ENCODE data around the gene C5orf47.

The C5orf47 gene

GRCh38 chr5:174045470-174046025, 56.6 kb downstream of the C5orf47 start, which contains the start of gene NSG2:
Gene NSG2 (plus strand): TSS chr5:174045706. CDS start chr5:174046756, 1,050 bp downstream.
- DNase-seq: peak; percentile 70

DNA sequence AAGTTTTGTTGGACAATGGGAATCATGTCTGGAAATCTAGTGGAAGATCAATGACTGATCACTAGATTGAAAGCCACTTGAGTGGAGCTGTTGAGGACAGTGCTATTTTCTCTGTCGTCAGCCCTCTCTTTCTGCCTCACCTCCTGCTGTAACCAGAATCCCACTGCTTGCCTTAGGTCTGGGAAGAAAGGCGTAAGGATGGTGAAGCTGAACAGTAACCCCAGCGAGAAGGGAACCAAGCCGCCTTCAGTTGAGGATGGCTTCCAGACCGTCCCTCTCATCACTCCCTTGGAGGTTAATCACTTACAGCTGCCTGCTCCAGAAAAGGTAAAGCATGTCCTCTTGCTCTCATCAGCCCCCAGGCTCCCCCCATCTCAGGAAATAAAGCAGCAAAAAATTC, 57.6 kb downstream of the C5orf47 start:
- no peak for DNase-seq

DNA sequence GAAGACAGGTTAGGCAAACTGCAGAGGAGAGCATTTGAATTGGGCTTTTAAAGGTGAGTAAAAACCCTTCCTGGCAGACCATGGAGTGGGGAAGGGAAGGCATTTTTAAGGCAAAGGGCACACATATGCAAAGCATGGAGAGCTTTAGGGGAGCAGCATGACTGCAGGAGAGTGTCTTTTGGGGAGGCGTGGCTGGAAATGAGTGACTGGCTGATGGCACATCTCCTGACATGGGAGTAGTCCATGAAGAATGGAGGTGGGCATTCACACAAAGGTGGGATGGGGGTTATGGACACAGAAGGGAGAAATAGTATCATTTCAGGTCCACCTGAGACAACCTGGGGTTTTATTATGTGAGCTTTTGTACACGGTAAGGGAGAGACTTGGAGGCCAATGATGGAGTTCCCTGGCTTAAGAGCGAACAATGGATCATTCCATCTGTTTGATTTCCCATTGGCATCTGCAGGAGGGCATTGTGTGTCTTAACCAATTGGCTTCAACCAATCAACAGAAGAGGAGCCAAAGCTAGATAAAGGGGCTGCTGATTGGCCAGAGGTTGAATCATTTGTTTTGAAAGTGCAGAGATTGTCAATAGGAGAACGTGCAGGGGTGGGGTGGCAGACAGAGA, 58.6 kb downstream of the C5orf47 start:
- DNase-seq: no peak

DNA sequence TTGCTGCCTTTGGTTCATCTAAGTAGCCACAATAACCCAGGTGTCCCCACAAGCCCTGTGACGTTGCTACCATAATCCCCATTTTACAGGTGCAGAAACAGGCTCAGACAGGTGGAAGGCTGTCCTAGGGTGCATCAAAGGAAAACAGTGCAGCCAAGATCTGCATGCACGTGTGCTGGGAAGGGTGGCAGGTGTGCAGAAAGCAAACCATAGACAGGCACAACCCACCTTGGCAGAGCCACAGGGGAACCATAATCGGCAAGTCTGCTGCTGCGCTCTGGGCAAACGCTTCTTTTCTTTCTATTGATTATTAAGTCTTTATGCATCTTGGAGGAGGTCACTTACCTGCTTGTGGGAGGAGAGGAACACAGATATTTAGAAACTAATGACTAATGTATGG, 63.7 kb downstream of the C5orf47 start:
- DNase-seq: no peak

DNA sequence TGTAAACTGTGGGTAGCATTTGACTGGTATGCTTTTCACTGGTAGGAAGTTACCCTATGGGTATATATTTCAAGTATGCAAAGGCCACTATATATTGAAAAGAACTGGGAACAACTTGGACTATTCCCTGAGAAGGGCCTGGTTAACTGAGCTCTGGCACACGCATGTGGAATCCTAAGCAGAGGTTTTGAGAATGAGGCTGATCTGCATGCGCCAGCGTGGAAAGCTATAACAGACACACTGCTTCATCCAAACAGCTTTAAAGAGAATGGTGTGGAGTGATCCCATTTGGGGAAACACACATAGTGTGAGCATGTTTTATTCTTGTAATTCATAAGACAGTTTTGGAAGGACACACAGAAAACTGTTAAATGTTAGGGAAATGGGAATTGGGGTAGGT, 64.9 kb downstream of the C5orf47 start:
- DNase-seq: no peak
